A549 treated with CORT108297 at 1 μM for 4 hours (cell line): Measurements from ENCODE around the gene TOP3B. TPM values are rescaled to one million over a fixed set of nuclear protein-coding genes. Genes with fewer than 3 reads are reported as not detected.

Source experiments
- total RNA-seq: library from RNA; stranded (reverse); fragments of 200-300 nt; extraction: Qiagen RNA extraction; gene quantifications from 5 replicates; pipeline ENCODE4 v1.2.3, GENCODE V29; 2022

TOP3B gene, protein sequence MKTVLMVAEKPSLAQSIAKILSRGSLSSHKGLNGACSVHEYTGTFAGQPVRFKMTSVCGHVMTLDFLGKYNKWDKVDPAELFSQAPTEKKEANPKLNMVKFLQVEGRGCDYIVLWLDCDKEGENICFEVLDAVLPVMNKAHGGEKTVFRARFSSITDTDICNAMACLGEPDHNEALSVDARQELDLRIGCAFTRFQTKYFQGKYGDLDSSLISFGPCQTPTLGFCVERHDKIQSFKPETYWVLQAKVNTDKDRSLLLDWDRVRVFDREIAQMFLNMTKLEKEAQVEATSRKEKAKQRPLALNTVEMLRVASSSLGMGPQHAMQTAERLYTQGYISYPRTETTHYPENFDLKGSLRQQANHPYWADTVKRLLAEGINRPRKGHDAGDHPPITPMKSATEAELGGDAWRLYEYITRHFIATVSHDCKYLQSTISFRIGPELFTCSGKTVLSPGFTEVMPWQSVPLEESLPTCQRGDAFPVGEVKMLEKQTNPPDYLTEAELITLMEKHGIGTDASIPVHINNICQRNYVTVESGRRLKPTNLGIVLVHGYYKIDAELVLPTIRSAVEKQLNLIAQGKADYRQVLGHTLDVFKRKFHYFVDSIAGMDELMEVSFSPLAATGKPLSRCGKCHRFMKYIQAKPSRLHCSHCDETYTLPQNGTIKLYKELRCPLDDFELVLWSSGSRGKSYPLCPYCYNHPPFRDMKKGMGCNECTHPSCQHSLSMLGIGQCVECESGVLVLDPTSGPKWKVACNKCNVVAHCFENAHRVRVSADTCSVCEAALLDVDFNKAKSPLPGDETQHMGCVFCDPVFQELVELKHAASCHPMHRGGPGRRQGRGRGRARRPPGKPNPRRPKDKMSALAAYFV
- total RNA-seq = 12.9 to 16.9 TPM (median 14.9 TPM) in 5 replicates

DNA sequence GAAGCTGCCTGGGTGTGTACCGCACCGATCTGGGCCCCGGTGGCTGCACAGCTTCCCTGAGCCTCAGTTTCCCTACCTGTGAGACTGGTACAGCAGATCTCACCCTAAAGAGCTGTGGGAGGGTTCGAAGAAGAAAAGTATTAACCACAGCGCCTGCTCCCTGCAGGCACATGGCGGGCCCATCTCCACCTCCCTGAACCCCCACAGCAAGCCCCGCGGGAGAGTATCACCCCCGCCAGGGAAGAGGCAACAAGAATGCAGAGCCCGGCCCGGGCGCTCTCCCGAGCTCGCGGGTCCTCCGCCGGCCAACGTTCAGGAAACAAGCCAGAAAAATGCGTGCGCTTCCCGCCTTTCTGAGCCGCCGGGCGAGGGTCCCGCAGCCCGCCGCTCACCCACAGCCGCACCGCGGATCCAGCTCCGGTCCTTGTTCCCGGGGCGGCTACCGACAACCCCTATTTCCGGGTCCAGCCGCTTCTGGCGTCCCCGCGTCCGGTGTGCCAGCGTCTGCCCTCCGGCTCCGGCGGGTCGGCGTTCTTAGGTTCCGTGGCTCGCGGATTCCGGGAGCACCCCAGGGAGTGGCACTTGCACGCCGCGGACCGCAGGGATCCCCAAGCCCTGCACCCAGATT, at the start of gene TOP3B:
TSS of gene TOP3B (minus strand) at position 450 of the 628 bp plus-strand sequence. CDS start 7,078 bp downstream, outside the sequence.

DNA sequence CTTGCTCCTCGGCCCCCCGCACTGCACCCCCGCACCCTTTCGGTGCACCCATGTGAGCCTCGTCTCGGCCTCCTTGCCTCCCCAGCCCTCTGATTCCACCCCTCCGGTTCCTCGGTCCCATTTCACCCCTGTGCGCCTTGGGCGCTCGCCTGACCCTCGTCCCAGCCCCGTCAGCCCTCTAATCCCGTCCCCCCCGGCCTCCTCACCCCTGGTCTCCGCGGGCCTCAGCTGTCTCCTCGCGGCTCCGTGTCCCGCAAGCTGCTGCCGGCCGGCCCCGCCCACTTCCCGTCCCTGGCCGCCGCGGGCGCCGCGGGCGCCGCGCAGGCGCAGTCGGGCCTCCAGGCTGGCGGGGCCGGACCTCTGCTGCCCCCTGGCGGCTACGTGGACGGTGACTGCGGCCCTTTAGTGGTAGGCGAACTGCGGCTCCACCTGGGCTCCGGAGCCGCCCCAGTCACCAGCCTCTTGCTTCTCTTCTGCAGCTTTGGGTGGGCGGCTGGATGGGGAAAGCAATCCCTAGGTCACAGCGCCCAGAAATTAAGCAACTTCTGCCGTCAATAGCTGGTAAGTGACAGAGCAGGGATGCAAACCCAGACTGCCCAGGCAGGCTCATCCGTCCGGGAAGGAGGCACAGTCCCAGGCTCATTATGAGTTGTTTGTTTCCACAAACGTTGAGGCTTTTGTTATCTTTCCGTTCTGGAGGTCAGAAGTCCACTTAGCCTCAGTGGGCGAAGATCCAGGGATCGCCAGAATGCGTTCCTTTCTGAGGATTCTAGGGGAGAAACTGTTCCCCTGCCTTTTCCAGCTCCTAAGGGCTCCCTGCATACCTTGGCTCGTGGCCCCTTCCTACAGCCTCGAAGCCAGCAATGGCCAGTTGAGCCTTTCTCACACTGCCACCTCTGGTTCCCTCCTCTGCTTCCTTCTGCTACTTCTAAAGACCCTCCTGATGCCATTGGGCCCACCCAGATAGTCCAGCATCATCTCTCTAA, 29.7 kb downstream of the TOP3B start, which contains the start of gene PPM1F:
TSS of gene PPM1F (minus strand) at position 263 of the 986 bp plus-strand sequence. CDS start 6,800 bp downstream, outside the sequence.

Other genes with a start within 250 kb of the TOP3B start
- 0.13 to 0.42 TPM (median 0.23 TPM) in 5 replicates for gene YPEL1, start 247.0 kb downstream of the TOP3B start, total RNA-seq
- gene MAPK1, start 115.1 kb downstream of the TOP3B start, total RNA-seq = 45.9 to 73.0 TPM (median 64.0 TPM) in 5 replicates
- gene PPM1F, start 29.9 kb downstream of the TOP3B start, total RNA-seq = 15.2 to 23.0 TPM (median 21.5 TPM) in 5 replicates